22Rv1 (cell line): ENCODE data around the gene ECD.

ENCODE experiments used
- H3K27ac ChIP-seq: fragments of 450-650 bp; 2 replicates; pipeline ENCODE4 v1.5.1; 2017
- ZFX ChIP-seq: fragments of 450-650 bp; IDR thresholded peaks from 2 replicates; pipeline ENCODE4 v1.6.1; 2017; ENCODE audit warnings: antibody characterized with exemption, borderline replicate concordance
- TF ChIP-seq, protein P1 (sequence below): fragments of 450-650 bp; IDR thresholded peaks from 2 replicates; pipeline ENCODE4 v1.5.1; 2017; ENCODE audit warnings: mild to moderate bottlenecking

The ECD gene

DNA sequence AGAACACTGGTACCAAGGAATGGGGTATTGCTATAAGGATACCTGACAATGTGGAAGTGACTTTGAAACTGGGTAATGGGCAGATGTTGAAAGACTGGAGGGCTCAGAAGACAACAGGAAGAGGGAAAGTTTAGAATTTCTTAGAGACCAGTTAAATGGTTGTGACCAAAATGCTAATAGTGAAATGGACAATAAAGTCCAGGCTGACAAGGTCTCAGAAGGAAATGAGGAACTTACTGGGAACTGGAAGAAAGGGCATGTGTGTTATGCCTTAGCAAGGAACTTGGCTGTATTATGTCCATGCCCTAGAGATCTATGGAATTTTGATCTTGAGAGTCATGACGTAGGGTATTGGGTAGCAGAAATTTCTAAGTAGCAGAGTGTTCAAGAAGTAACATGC is 38.1 kb upstream of the ECD start:
- TF ChIP-seq, protein P1, sequence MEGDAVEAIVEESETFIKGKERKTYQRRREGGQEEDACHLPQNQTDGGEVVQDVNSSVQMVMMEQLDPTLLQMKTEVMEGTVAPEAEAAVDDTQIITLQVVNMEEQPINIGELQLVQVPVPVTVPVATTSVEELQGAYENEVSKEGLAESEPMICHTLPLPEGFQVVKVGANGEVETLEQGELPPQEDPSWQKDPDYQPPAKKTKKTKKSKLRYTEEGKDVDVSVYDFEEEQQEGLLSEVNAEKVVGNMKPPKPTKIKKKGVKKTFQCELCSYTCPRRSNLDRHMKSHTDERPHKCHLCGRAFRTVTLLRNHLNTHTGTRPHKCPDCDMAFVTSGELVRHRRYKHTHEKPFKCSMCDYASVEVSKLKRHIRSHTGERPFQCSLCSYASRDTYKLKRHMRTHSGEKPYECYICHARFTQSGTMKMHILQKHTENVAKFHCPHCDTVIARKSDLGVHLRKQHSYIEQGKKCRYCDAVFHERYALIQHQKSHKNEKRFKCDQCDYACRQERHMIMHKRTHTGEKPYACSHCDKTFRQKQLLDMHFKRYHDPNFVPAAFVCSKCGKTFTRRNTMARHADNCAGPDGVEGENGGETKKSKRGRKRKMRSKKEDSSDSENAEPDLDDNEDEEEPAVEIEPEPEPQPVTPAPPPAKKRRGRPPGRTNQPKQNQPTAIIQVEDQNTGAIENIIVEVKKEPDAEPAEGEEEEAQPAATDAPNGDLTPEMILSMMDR: no peak
- no peak for TF ChIP-seq ZFX
- H3K27ac ChIP-seq: no peak overlapping the region

DNA sequence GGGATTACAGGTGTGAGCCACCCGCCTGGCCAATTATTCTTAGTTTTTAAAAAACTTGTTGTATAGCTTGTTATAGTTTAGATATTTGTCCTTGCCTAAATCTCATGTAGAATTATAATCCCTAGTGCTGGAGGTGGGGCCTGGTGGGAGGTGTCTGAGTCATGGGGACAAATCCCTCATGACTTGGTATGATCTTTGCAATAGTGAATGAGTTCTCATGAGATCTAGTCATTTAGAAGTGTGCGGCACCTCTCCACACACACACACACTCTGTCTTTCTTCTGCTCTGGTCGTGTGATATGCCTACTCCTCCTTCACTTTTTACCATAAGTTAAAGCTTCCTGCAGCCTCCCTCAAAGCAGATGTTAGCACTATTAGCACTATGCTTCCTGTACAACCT is 37.3 kb upstream of the ECD start:
- H3K27ac ChIP-seq: no peak overlapping the region
- TF ChIP-seq ZFX: no peak
- TF ChIP-seq, protein P1: no peak

DNA sequence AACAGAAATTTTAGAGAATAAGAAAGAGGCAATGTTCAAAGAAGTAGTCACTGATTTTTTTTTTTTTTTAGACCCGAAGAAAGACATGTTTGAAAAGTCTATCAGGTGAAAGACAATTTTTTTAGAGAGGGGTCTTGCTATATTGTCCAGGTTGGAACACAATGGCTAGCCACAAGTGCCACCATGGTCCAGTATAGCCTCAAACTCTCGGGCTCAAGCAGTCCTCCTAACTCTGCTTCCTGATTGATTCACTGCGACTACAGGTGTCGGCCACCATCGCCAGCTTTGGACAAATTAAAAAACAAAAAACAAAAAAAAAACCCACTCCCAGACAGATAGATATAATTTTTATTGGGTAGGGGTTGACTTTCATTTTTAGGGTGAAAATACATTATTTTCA is 22.4 kb upstream of the ECD start:
- TF ChIP-seq, protein P1: no peak
- H3K27ac ChIP-seq: no peak overlapping the region

DNA sequence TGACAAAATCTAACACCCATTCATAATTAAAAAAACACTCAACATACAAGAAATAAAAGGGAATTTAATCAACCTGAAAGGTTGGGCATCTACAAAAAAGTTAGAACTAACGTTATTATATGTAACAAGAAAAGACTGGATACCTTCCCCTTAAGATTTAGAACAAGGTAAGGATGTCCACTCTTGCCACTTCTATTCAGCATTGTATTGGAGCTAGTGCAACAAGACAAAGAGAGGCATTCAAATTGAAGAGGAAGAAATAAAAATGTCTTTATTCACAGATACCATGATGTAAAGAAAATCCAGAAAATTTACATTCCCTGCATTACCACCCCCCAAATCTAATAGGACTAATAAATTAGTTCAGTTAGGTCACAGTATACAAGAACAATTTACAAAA is 18.5 kb upstream of the ECD start:
- H3K27ac ChIP-seq: no peak overlapping the region
- TF ChIP-seq, protein P1: no peak
- no peak for TF ChIP-seq ZFX

DNA sequence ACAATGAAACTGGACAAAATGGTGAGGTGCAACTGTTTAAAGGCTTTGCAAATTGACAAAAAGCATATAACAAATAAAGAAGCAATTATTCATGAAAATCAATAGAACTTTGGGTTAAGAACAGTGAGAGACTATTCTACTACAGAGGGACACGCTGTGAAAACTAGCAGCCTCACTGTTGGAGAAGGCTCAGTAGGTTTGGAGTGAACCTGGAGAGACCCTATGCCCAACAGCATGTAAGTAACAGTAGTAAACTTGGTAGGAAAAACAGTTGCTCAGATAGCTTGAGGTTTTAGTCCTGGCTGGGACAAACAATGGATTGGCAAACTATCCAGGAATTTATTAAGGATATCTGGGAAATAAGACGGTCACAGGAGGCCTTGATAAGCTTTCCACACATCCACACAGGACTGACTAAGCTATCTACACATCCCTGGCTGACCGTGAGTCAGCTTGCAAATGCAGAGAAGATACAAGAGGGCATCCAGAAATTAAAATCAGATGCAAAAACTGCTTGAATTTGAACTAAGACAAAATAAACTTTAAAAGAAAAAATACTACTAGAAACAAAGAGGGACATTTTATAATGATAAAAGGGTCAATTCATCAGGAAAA is 16.0 kb upstream of the ECD start:
- TF ChIP-seq, protein P1: no peak
- TF ChIP-seq ZFX: no peak
- H3K27ac ChIP-seq: no peak overlapping the region

DNA sequence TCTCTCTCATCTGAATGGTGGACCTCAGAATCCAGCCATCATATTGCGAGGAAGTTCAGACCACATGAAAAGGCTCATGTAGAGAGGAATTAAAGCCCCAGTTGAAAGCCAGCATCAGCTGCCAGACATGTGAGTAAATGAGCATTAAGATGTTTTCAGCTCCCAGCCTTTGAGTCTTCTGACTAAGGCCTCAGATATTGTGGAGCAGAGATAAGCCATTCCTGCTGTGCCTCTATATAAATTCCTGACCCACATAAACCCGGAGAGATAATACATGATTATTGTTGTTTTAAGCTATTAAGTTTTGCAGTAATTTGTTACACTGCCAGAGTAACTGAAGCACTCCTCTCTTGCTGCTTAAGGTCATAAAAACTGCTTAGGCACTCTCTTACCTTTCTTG is 14.8 kb upstream of the ECD start:
- no peak for TF ChIP-seq ZFX
- TF ChIP-seq, protein P1: no peak

DNA sequence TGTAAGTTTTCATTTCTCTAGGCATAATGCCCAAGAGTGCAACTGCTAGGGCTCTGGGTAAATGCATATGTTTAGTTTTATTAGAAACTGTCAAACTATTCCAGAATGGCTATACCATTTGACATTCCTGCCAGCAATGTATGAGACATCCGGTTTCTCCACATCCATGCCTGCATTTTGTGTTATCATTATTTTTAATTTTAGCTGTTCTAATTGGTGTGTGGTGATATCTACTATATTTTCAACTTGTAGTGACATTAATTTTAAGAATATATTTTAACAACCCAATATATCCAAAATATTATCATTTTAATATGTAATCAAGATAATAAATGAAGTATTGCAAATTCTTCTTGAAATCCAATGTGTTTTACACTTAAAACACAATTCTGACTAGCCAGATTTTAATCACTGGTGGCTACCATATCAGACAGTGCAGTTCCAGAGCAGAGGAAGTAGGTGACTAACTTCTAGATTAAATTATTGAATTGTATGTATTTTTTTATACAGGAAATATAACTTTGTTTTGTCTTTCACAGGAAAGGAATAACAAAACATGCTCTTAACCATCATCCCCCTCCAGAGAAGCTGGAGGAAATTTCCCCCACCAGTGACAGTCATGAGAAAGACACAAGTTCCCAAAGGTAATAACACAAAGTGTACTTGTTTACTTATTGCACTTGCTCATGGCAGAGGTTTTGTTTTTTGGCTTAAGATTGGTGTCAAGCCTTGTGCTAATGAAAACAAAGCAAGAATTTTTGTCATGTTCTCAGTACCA is 6.5 kb upstream of the ECD start:
- H3K27ac ChIP-seq: no peak overlapping the region
- no peak for TF ChIP-seq ZFX
- TF ChIP-seq, protein P1: no peak

More for the DNA sequence above, 14.8 kb upstream of the ECD start:
- no peak overlapping the region for H3K27ac ChIP-seq
